ENCODE data around the gene CRK.
A peak's percentile ranks its signal among the peaks of the same experiment; 100 is the strongest.

CRK gene

GRCh38 chr17:1455797-1456599 is at the start of gene CRK:
CRK (minus strand) TSS chr17:1456232; CDS start chr17:1456117, 115 bp downstream.
- DNase-seq = peak; percentile 51 to 54

- no peak for DNase-seq
These were observed 49.6 kb upstream of the CRK start for GRCh38 chr17:1505586-1505985.

DNA sequence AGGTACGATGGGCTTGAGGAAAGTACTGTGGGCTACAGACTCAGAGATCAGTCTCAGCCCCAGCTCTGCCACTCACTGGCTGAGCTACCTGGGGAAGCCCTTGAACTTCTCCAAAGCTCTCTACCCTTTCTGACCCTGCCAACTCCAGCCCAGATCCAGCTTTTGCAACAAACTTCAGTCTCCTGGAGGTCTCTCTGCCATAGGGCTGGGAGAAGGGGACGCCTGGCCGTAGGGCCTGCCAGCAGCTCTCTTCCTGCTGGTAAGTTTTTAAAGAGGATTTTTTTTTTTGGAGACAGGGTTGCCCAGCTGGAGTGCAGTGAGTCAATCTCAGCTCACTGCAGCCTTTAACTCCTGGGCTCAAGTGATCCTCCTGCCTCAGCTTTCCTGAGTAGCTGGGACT is 48.8 kb upstream of the CRK start:
- no peak for DNase-seq

GRCh38 chr17:1503699-1504098 is 47.7 kb upstream of the CRK start:
- no peak for DNase-seq

DNA sequence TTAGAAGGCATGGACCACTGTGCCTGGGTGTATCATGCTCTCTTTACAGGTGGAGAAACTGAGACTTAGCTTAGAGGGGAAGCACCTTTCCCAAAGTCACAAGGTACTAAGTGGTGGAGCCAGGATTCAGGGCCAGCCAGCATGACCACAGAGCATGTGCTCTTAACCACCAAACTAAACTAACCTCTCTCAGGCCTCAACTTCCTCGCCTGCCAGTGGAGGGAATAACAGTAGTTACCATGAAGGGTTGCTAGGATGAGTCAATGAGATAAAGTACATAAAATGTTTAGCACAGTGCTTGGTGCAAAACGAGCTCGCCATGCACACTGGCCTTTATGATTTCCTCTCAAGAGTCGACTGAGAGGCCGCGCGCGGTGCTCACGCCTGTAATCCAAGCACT is 42.8 kb upstream of the CRK start:
- no peak for DNase-seq

DNA sequence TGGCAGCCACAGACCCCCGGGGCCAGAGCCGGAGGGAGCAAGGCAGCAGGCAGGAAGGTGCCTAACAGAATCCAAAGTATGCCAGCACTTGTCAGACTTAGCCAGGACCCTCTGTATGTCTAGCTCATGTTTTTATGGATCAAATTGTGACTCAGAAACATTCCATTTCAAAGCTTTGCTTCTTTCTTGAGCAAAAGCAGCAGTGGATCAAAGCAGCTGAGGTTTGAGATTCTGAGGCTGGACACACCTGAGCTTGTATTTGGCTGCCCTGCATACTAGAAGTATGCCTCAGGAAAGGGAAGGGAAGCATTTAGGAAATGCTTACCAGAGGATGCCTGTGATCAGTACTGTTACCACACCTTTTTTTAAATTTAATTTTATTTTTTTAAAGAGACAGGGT is 42.2 kb upstream of the CRK start:
- no peak for DNase-seq

- DNase-seq = no peak
These were observed 41.8 kb upstream of the CRK start for GRCh38 chr17:1497831-1498230.

GRCh38 chr17:1496869-1497268 is 40.8 kb upstream of the CRK start:
- no peak for DNase-seq

DNA sequence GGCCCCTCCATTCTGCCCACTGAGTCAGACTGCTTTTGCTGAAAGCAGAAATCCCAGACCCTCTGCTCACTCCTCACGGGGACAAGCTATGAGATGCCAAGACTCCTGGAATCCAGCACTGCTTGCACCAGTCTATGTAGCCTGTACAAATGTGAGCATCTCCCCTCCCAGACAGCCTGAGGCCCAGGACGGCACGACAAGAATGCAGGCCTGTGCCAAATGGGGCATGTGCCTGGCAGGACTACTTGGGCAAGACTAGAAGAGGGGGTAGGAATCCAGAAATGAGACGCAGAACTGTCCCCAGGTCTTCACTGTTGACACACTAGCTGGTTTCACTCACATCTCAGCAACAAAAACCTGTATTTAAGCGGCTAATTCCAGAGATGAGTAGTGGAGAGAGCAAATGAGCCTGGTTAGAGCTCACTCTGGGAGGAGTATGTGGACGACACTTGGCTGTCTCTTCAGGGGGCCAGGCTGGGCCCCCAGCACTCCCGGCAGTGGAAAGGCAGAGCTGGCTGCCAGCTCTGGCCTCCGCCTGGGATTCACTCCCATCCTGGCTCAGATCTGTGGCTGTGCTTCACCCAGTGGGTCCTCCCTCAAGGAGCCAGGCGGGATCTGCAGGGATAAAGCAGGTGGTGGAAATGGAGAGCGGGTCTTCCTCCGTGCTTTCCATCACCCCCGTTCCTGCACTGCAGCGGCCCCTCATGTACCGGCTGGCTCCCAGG is 39.4 kb upstream of the CRK start:
- DNase-seq = no peak

DNA sequence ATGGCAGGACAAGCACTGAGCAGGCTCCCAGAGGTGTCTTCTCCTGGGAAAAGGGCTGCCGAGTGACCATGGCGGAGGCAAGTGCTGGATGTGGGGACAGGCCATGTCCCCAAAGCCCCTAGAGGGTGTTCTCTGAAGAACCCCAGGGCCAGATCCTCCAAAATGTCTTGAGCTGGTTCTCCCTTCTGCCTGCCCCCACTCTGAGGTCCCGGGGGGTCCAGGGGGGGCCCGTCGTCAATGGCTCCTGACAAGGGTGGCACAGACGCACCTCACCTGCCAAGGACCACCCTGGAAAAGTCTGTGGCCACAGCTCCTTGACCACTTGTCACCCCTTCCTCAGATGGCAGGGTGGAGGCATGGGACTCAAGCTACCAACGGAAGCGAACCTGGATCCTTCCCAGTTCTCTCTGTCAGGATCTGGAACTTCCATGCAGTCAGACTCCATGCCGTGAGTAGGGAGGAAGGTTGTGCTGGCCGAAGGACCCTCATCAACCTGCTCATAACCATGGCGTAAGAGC is 38.8 kb upstream of the CRK start:
- DNase-seq = no peak

- DNase-seq = no peak
These were observed 38.2 kb upstream of the CRK start for GRCh38 chr17:1494203-1494602.

- no peak for DNase-seq
These were observed 37.4 kb upstream of the CRK start for GRCh38 chr17:1493291-1493980.

- DNase-seq = no peak
These were observed 36.5 kb upstream of the CRK start, which contains the start of gene MYO1C for GRCh38 chr17:1492249-1493206. MYO1C (minus strand) TSS chr17:1492686; CDS start chr17:1492487, 199 bp downstream.

GRCh38 chr17:1491443-1492248 is 35.6 kb upstream of the CRK start:
- DNase-seq = no peak

- no peak for DNase-seq
These were observed 34.8 kb upstream of the CRK start for GRCh38 chr17:1490643-1491442.

DNA sequence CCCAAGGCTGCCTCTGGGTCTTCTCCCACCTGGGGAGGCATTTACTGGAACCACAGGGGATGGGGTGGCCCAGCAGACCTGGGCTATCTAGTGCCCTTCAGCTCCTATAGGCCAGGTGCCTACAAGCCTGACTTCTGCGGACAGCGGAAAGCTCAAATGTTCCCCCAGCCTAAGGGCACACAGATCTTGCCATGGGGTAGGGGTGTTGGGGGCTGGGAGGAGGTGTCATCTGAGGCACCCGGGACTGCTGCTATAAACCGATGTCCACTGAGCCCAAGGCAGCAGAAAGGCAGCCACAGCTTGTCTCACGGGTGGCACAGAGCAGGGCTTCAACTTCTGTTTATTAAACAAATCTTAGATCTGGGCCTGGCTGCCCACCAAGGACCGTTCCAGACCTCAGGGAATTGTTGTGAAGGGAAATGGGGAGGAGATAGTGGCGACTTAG is 32.8 kb upstream of the CRK start:
- DNase-seq = no peak

GRCh38 chr17:1487939-1488825 is 32.1 kb upstream of the CRK start:
- DNase-seq = no peak

DNA sequence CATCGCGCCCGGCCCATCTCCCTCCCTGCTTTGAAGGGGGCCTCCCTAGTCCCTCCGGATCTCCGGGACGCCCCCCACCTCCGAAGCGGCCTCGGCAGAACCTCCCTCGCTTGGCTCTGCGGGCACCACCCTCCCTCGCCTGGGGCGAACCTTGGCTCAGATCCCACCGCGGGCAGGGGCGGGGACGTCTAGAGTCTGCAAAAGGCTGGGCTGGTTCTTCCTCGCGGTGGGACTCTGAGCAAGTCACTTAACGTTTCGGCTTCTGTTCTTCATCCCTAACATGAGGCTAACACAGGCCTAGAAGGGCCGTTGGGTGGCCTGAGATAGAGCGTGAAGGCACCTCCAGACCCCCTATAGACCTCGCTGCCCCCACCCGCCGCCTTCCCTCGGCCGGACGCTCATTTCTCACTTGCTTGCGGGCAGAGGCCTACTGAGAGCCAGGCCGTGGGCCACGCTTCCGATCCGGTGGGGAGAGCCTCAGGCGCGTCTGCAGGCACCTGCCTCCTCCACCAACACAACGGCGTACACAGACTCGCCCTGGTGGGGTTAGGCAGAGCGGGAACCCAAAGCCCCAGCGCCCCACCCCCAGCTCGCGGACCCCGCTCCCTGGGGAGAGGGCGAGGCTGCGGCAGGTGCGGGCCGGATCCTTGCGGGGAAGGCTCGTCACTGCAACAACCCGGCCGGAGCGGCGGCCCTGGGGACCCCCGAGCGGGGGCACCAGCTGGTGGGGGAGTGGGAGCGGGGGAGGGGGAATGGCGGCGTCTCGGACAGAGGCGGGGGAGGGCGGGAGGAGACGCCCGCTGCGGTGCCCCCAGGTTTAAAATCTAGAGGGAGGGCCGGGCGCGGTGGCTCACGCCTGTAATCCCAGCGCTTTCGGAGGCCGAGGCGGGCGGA is 31.0 kb upstream of the CRK start:
- DNase-seq = no peak
